AG09319 (cell line): ENCODE results near the gene TOR1B.
"Not testable (repeated sequence)": the region's sequence is repeated elsewhere in the genome, so short reads cannot be mapped to it uniquely, and the experiment has no call there.

Experiments used
- DNase-seq: peaks from one replicate; pipeline ENCODE4 v3.0.0-alpha.2; 2010; ENCODE audit warnings: low read depth; ENCODE audit errors: extremely low read depth
- CTCF ChIP-seq: IDR thresholded peaks from 2 replicates; pipeline ENCODE4 v1.5.1; 2011; ENCODE audit warnings: low read depth, mild to moderate bottlenecking, inconsistent platforms, low read length, moderate library complexity

Gene TOR1B

GRCh38 chr9:129785866-129786265 is 17.1 kb upstream of the TOR1B start:
- no peak for DNase-seq
- TF ChIP-seq CTCF = no peak

GRCh38 chr9:129786481-129786880 is 16.5 kb upstream of the TOR1B start:
- TF ChIP-seq CTCF = no peak
- DNase-seq = no peak

- no peak for TF ChIP-seq CTCF
- no peak for DNase-seq
These were observed 8.4 kb upstream of the TOR1B start for GRCh38 chr9:129794549-129794948.

- DNase-seq = not testable (repeated sequence)
These were observed 7.0 kb upstream of the TOR1B start for GRCh38 chr9:129796029-129796428.

GRCh38 chr9:129798973-129799372 is 4.0 kb upstream of the TOR1B start:
- TF ChIP-seq CTCF = no peak
- no peak for DNase-seq

- no peak for TF ChIP-seq CTCF
- no peak for DNase-seq
These were observed 1.5 kb upstream of the TOR1B start for GRCh38 chr9:129801504-129801903.

GRCh38 chr9:129803676-129804060 is 684 bp downstream of the TOR1B start:
- DNase-seq = no peak
- TF ChIP-seq CTCF = no peak

- no peak for TF ChIP-seq CTCF
- DNase-seq = no peak
These were observed 3.1 kb downstream of the TOR1B start for GRCh38 chr9:129806061-129806460.
